Measurements from ENCODE around the gene RFX2.

DNA sequence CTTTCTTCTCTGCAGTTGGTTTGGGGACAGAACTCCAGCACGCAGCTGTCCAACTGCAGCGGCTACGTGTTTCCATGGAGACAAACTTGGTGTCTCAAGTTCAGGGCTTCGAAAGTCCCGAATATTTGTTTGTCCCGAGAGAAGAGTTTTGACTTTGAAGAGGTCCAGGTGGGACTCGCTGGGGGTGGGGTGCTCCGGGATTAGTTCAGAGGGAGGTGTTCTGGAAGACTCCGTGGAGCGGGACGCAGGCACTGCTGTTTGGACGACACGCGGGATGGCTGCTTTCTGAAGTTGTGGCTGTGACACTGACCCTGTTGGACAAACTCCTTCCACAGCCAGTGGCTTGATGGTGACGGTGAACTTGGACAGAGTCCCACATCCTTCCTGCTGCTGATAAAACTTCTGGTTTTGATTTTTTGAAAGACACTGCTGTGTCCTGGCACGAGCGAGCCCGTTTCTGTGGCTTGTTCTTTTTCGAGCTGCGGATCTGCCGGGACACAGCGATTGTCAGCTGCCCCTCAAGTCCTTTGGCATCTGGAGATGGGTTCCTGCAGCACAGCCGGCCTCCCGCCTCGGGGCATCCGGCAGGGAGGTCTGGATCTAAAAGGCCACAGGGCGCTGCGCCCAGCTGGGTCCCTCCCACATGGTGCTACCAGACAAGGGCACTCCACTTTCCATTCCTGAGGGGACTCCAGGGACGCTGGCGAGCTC, 116.5 kb downstream of the RFX2 start:
- TF ChIP-seq ZNF384 (IDR thresholded peaks at IDR 0.05) = no peak
- TF ChIP-seq HDGF (IDR thresholded peaks at IDR 0.05; ENCODE audit: borderline replicate concordance) = no peak
- TF ChIP-seq NFRKB (IDR thresholded peaks at IDR 0.05) = no peak
- no peak for TF ChIP-seq TARDBP (IDR thresholded peaks at IDR 0.05)
